SK-N-SH treated with all-trans-retinoic acid at 6 μM for 48 hours (cell line): Measurements from ENCODE around the gene BRD3.

Experiments
- ATAC-seq: fragments of 200-7000 bp; cut with Tn5 transposase; 3 replicates; pipeline ENCODE4 v1.9.1; 2020; ENCODE audit warnings: mild to moderate bottlenecking, moderate library complexity
- ARNTL ChIP-seq: fragments of 450-650 bp; formaldehyde crosslinking; IDR thresholded peaks from 2 replicates; pipeline ENCODE4 v1.5.0; 2020; ENCODE audit warnings: low read depth, mild to moderate bottlenecking, moderate library complexity, borderline replicate concordance
- ESRRG ChIP-seq: fragments of 250-450 bp; sonication (Bioruptor Pico); IDR thresholded peaks from 2 replicates; pipeline ENCODE4 v1.6.1; 2021; ENCODE audit warnings: mild to moderate bottlenecking
- GLIS3 ChIP-seq: fragments of 250-450 bp; sonication (Bioruptor Pico); IDR thresholded peaks from 2 replicates; pipeline ENCODE4 v1.5.0; 2020; ENCODE audit warnings: mild to moderate bottlenecking, moderate library complexity
- PPARA ChIP-seq: fragments of 250-450 bp; sonication (Bioruptor Pico); IDR thresholded peaks from 2 replicates; pipeline ENCODE4 v1.5.0; 2020; ENCODE audit warnings: mild to moderate bottlenecking, borderline replicate concordance
- RARB ChIP-seq: fragments of 250-450 bp; sonication (Bioruptor Pico); IDR thresholded peaks from 2 replicates; pipeline ENCODE4 v1.8.0; 2021; ENCODE audit warnings: mild to moderate bottlenecking, moderate library complexity
- TCF4 ChIP-seq: fragments of 250-450 bp; sonication (Bioruptor Pico); IDR thresholded peaks from 2 replicates; pipeline ENCODE4 v1.8.0; 2021; ENCODE audit warnings: mild to moderate bottlenecking, moderate library complexity, borderline replicate concordance
- TOX ChIP-seq: fragments of 250-450 bp; sonication (Bioruptor Pico); IDR thresholded peaks from 2 replicates; pipeline ENCODE4 v1.8.0; 2021; ENCODE audit warnings: mild to moderate bottlenecking, moderate library complexity, borderline replicate concordance
- ZC3H10 ChIP-seq: fragments of 250-450 bp; sonication (Bioruptor Pico); IDR thresholded peaks from 2 replicates; pipeline ENCODE4 v1.5.1; 2021; ENCODE audit warnings: mild to moderate bottlenecking, moderate library complexity
- ZFP30 ChIP-seq: fragments of 450-650 bp; formaldehyde crosslinking; IDR thresholded peaks from 2 replicates; pipeline ENCODE4 v1.5.0; 2022; ENCODE audit warnings: mild to moderate bottlenecking, moderate library complexity
- ZNF565 ChIP-seq: fragments of 450-650 bp; formaldehyde crosslinking; conservative IDR thresholded peaks from 2 replicates; pipeline ENCODE4 v1.5.0; 2020; ENCODE audit warnings: low read depth, mild to moderate bottlenecking, moderate library complexity
- ZNF70 ChIP-seq: fragments of 450-650 bp; formaldehyde crosslinking; IDR thresholded peaks from 2 replicates; pipeline ENCODE4 v1.5.0; 2020; ENCODE audit warnings: mild to moderate bottlenecking, moderate library complexity
- ZNF8 ChIP-seq: fragments of 450-650 bp; formaldehyde crosslinking; IDR thresholded peaks from 2 replicates; pipeline ENCODE4 v1.5.0; 2020; ENCODE audit warnings: mild to moderate bottlenecking, moderate library complexity
- TF ChIP-seq, protein P1 (sequence below): fragments of 250-450 bp; sonication (Bioruptor Pico); IDR thresholded peaks from 2 replicates; pipeline ENCODE4 v1.8.0; 2021; ENCODE audit warnings: low read depth, mild to moderate bottlenecking, moderate library complexity, borderline replicate concordance
- TF ChIP-seq, protein P2 (sequence below): fragments of 250-450 bp; sonication (Bioruptor Pico); IDR thresholded peaks from 2 replicates; pipeline ENCODE4 v1.5.1; 2020; ENCODE audit warnings: low read depth, mild to moderate bottlenecking, moderate library complexity
- TF ChIP-seq, protein P3 (sequence below): fragments of 250-450 bp; sonication (Bioruptor Pico); IDR thresholded peaks from 2 replicates; pipeline ENCODE4 v1.8.0; 2020; ENCODE audit warnings: mild to moderate bottlenecking, moderate library complexity, borderline replicate concordance
- TF ChIP-seq, protein P4 (sequence below): fragments of 250-450 bp; sonication (Bioruptor Pico); IDR thresholded peaks from 2 replicates; pipeline ENCODE4 v1.5.0; 2020; ENCODE audit warnings: mild to moderate bottlenecking, moderate library complexity

The BRD3 gene

DNA sequence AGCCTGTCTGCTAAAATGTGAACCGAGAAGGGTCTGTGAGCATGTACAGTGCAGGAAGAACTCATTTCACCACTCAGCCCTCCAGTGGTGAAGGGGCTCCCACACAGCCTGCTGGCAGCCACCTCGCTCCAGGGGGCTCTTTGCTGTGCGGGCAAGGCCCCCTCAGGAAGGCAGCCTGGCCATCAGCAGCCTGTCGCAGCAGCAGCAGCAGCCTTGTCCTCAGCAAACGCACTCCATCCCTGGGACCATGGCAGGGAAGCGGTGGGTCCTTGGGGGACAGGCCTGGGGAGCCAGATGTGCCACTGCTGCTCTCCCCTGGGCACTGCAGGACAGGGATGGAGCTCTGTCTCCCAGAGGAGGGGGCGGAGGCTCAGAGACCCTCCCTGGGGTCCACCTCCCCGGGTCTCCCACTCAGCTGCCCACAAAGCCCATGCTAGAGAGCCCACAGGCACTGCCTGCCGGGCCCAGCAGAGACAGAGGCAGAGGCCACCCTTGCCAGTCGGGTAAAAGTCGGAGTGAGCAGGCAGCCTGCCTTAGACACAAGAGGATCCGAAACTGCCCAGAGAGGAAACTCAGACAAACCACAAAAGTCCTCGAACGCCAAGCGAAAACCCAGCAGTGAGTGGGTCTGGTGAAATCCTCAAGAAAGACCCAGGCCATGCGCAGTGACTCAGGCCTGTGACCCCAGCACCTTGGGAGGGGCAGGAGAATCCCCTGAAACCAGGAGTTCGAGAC, 8.0 kb downstream of the BRD3 start:
- TF ChIP-seq, protein P1, sequence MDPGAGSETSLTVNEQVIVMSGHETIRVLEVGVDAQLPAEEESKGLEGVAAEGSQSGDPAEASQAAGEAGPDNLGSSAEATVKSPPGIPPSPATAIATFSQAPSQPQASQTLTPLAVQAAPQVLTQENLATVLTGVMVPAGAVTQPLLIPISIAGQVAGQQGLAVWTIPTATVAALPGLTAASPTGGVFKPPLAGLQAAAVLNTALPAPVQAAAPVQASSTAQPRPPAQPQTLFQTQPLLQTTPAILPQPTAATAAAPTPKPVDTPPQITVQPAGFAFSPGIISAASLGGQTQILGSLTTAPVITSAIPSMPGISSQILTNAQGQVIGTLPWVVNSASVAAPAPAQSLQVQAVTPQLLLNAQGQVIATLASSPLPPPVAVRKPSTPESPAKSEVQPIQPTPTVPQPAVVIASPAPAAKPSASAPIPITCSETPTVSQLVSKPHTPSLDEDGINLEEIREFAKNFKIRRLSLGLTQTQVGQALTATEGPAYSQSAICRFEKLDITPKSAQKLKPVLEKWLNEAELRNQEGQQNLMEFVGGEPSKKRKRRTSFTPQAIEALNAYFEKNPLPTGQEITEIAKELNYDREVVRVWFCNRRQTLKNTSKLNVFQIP (CRISPR knock-in tag) = no peak
- no peak for TF ChIP-seq ZFP30 (CRISPR knock-in tag)
- TF ChIP-seq, all 23 proteins: peak for 0
- 0 out of 3 replicates have a peak, but pooled peaks have one; percentile 6 for ATAC-seq

DNA sequence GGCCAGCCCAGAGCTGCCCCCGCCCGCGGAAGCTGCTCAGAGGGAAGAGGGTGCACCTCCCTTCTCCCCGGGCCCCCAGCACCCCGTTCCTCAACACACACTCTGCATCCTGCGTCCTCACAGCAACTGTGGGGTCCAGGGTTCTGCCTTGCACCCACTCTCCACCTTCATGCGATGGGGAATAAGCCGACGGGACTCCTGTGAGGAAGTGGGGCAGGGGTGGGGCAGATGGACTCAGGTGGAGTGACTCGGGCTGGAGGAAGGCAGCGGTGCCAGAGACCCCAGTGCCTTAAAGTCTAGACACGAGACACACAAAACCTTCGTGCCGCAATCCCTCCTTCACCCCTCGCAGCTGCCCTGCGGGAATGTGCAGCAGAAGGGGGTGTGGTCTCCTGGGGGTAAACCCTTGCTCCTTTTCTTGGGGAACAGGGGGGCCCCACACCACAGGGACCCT, 8.6 kb downstream of the BRD3 start:
- no peak for TF ChIP-seq RARB (CRISPR knock-in tag)
- TF ChIP-seq, protein P2, sequence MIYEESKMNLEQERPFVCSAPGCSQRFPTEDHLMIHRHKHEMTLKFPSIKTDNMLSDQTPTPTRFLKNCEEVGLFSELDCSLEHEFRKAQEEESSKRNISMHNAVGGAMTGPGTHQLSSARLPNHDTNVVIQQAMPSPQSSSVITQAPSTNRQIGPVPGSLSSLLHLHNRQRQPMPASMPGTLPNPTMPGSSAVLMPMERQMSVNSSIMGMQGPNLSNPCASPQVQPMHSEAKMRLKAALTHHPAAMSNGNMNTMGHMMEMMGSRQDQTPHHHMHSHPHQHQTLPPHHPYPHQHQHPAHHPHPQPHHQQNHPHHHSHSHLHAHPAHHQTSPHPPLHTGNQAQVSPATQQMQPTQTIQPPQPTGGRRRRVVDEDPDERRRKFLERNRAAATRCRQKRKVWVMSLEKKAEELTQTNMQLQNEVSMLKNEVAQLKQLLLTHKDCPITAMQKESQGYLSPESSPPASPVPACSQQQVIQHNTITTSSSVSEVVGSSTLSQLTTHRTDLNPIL (CRISPR knock-in tag) = no peak
- TF ChIP-seq, all 23 proteins: peak for 0
- no peak for ATAC-seq

DNA sequence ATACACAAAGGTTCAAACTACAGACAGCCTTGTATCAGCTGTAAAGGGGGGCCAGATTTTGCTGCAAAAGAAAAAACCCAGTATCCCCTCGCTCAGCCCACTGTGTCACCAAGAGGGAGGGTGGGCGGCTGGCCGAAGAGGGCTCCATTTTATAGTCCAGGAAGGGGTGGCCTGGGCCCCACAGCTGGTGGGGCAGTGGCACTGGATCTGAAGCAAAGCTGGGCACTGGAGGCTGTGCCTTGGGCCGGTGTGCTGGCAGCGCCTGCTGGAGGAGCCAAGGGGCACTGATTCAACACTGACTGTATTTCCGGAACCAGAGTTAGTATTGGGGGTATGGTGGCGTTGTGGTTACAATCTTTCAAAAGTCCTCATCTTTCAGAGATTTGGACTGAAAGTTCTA, 9.1 kb downstream of the BRD3 start:
- ATAC-seq = peak; percentile 56
- TF ChIP-seq, protein P3, sequence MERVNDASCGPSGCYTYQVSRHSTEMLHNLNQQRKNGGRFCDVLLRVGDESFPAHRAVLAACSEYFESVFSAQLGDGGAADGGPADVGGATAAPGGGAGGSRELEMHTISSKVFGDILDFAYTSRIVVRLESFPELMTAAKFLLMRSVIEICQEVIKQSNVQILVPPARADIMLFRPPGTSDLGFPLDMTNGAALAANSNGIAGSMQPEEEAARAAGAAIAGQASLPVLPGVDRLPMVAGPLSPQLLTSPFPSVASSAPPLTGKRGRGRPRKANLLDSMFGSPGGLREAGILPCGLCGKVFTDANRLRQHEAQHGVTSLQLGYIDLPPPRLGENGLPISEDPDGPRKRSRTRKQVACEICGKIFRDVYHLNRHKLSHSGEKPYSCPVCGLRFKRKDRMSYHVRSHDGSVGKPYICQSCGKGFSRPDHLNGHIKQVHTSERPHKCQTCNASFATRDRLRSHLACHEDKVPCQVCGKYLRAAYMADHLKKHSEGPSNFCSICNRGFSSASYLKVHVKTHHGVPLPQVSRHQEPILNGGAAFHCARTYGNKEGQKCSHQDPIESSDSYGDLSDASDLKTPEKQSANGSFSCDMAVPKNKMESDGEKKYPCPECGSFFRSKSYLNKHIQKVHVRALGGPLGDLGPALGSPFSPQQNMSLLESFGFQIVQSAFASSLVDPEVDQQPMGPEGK (CRISPR knock-in tag) = no peak
- TF ChIP-seq ZNF8 (CRISPR knock-in tag) = no peak
- TF ChIP-seq TCF4 (CRISPR knock-in tag) = no peak
- no peak for TF ChIP-seq ZNF70 (CRISPR knock-in tag)
- no peak for TF ChIP-seq ZC3H10 (CRISPR knock-in tag)
- TF ChIP-seq, protein P2 (CRISPR knock-in tag) = no peak
- TF ChIP-seq ZFP30 (CRISPR knock-in tag) = no peak
- TF ChIP-seq PPARA (CRISPR knock-in tag) = no peak
- TF ChIP-seq ARNTL = no peak
- TF ChIP-seq TOX (CRISPR knock-in tag) = no peak
- no peak for TF ChIP-seq GLIS3
- no peak for TF ChIP-seq ZNF565
- TF ChIP-seq, protein P4, sequence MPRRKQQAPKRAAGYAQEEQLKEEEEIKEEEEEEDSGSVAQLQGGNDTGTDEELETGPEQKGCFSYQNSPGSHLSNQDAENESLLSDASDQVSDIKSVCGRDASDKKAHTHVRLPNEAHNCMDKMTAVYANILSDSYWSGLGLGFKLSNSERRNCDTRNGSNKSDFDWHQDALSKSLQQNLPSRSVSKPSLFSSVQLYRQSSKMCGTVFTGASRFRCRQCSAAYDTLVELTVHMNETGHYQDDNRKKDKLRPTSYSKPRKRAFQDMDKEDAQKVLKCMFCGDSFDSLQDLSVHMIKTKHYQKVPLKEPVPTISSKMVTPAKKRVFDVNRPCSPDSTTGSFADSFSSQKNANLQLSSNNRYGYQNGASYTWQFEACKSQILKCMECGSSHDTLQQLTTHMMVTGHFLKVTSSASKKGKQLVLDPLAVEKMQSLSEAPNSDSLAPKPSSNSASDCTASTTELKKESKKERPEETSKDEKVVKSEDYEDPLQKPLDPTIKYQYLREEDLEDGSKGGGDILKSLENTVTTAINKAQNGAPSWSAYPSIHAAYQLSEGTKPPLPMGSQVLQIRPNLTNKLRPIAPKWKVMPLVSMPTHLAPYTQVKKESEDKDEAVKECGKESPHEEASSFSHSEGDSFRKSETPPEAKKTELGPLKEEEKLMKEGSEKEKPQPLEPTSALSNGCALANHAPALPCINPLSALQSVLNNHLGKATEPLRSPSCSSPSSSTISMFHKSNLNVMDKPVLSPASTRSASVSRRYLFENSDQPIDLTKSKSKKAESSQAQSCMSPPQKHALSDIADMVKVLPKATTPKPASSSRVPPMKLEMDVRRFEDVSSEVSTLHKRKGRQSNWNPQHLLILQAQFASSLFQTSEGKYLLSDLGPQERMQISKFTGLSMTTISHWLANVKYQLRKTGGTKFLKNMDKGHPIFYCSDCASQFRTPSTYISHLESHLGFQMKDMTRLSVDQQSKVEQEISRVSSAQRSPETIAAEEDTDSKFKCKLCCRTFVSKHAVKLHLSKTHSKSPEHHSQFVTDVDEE (CRISPR knock-in tag) = no peak

DNA sequence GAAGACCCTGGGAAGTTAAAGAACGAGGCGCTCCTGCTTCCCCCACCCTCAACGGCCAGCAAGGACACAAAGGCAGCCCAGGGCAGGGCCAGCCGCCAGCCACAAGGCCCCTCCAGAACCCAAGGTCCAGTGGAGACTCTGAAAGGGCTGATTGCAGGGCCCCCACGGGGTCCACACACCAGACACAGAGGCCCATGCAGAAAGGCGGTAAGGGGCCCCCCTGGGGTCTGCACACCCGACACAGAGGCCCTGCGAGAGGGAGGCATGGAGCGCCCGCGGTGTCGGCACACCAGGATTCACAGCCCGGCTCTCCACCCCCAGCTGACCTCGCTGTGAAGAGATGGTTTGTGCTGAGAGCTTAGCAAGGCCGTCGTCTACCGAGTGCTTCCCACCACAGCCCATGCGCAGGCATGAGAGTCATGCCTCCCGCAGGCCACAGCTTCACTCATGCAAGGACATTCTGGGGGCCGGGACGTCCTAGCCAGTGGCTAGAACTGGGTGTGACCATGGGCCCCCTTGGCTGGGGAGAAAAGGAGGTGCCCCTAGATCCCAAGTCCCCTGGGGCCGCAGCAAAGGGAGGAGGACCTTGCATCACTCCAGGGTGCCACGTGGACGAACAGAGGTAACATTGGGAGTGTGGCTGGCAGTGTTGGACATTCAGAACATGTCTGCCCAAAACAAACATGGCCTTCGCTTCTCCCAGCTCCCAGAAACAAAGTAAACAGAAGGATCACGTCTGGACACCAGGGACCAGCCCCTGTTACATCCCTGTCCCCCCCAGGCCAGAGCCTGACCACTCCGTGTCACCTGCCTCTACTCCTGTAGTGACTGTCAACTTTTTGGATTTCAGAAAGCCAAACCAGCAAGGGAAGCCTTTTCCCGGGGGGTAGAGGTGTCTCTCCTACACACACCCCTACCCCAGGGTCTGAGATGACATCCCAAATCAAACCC, 9.8 kb downstream of the BRD3 start:
- TF ChIP-seq ESRRG (CRISPR knock-in tag) = no peak
- TF ChIP-seq, all 23 proteins: peak for 0
- no peak for ATAC-seq
